ENCODE data around the gene RTBDN. TPM values are rescaled to one million over a fixed set of nuclear protein-coding genes. Genes with fewer than 3 reads are reported as not detected.
A peak's percentile ranks its signal among the peaks of the same experiment; 100 is the strongest.

RTBDN gene
- total and polyA plus RNA-seq, 3 experiments from 2014 or later = not detected

- Mint-ChIP-seq H3K27ac (peak overlapping the region in 7 of 8 donors; percentile 96 to 100 (median 98)), H3K36me3 (peaks cover 0 to 1% (median 0%) of the 10 kb centered on the region in 3 donors), H3K4me3 (peak overlapping the region; percentile 77 to 93 (median 85)), H3K27me3 (peaks cover 0 to 2% of the 10 kb centered on the region in 2 donors), H3K9me3 (no peaks in the 10 kb centered on the region), H3K4me1 (peaks cover 26 to 38% (median 28%) of the 10 kb centered on the region in 3 donors)
- H3K36me3 ChIP-seq (ENCODE audit: insufficient read depth, low read length) = no peaks in the 10 kb centered on the region
- peak overlapping the region; percentile 84 for H3K27ac ChIP-seq (ENCODE audit: low read depth, low read length)
- no peaks in the 10 kb centered on the region for H3K27me3 ChIP-seq (ENCODE audit: insufficient read depth, low read length, poor library complexity, severe bottlenecking)
- CTCF ChIA-PET = interaction anchor here (1.1 to 16.3 kb wide), 3 partner anchors 8 to 17 kb away, joined by 3 to 483 read pairs (median 6); partner anchors contain the start of genes JUNB, PRDX2 and THSD8
- peak in 4 of 5 donors; percentile 92 to 99 (median 95) for DNase-seq
- POLR2A ChIA-PET = interaction anchor here (0.5 to 2.7 kb wide), 8 partner anchors 9 to 232 kb away, joined by 3 to 140 read pairs (median 3); partner anchors contain the start of genes JUNB and THSD8
- peaks cover 66% of the 10 kb centered on the region for H3K4me1 ChIP-seq (ENCODE audit: insufficient read depth, low read length)
- no peaks in the 10 kb centered on the region for H3K9me3 ChIP-seq (ENCODE audit: low read length)
- H3K4me3 ChIP-seq (ENCODE audit: low read length) = peak overlapping the region; percentile 64
These were observed 51.7 kb downstream of the RTBDN start for GRCh38 chr19:12782424-12783290.

- Histone ChIP-seq H3K36me3 (ENCODE audit: insufficient read depth, low read length) (no peaks in the 10 kb centered on the region), H3K9me3 (ENCODE audit: low read length) (no peaks in the 10 kb centered on the region), H3K4me1 (ENCODE audit: insufficient read depth, low read length) (peaks cover 70% of the 10 kb centered on the region), H3K27ac (ENCODE audit: low read depth, low read length) (peak overlapping the region; percentile 84), H3K27me3 (ENCODE audit: insufficient read depth, low read length, poor library complexity, severe bottlenecking) (no peaks in the 10 kb centered on the region), H3K4me3 (ENCODE audit: low read length) (peak overlapping the region; percentile 55)
- Mint-ChIP-seq H3K27ac (peak overlapping the region in 7 of 8 donors; percentile 96 to 100 (median 98)), H3K36me3 (peaks cover 0 to 1% (median 0%) of the 10 kb centered on the region in 3 donors), H3K4me3 (peak overlapping the region; percentile 77 to 93 (median 85)), H3K9me3 (no peaks in the 10 kb centered on the region), H3K4me1 (peaks cover 31 to 43% (median 32%) of the 10 kb centered on the region in 3 donors), H3K27me3 (peaks cover 0 to 2% of the 10 kb centered on the region in 2 donors)
- POLR2A ChIA-PET = interaction anchor here (0.5 to 2.7 kb wide), 7 partner anchors 10 to 231 kb away, joined by 3 to 140 read pairs (median 3); partner anchors contain the start of gene JUNB
- CTCF ChIA-PET = interaction anchor here (1.6 to 16.3 kb wide), 2 partner anchors 15 to 16 kb away, joined by 6 to 483 read pairs; partner anchors contain the start of genes JUNB, PRDX2 and THSD8
- DNase-seq = peak in 1 of 5 donors; percentile 98
These were observed 52.3 kb downstream of the RTBDN start for GRCh38 chr19:12782174-12782423.

GRCh38 chr19:12779162-12779993 lies 55.0 kb downstream of the RTBDN start:
- DNase-seq = no peak
- Histone ChIP-seq H3K36me3 (ENCODE audit: insufficient read depth, low read length) (no peaks in the 10 kb centered on the region), H3K4me1 (ENCODE audit: insufficient read depth, low read length) (peaks cover 57% of the 10 kb centered on the region), H3K4me3 (ENCODE audit: low read length) (peak overlapping the region; percentile 92), H3K9me3 (ENCODE audit: low read length) (no peaks in the 10 kb centered on the region), H3K27ac (ENCODE audit: low read depth, low read length) (peak overlapping the region; percentile 61), H3K27me3 (ENCODE audit: insufficient read depth, low read length, poor library complexity, severe bottlenecking) (no peaks in the 10 kb centered on the region)
- POLR2A ChIA-PET = interaction anchor here (3.6 kb wide), 1 partner anchor 15 kb away, joined by 167 read pairs; the partner anchor contains the start of gene JUNB
- H3K9me3 Mint-ChIP-seq = no peaks in the 10 kb centered on the region
- H3K27me3 Mint-ChIP-seq = peaks cover 0 to 2% of the 10 kb centered on the region in 2 donors
- peaks cover 0 to 1% (median 0%) of the 10 kb centered on the region in 3 donors for H3K36me3 Mint-ChIP-seq
- CTCF ChIA-PET = interaction anchor here (0.9 to 16.3 kb wide), 5 partner anchors 8 to 107 kb away, joined by 4 to 483 read pairs (median 35); partner anchors contain the start of genes JUNB, PRDX2 and THSD8
- peaks cover 32 to 45% (median 34%) of the 10 kb centered on the region in 3 donors for H3K4me1 Mint-ChIP-seq
- peak overlapping the region; percentile 37 to 86 (median 59) for H3K4me3 Mint-ChIP-seq
- H3K27ac Mint-ChIP-seq = peak overlapping the region; percentile 39 to 98 (median 83)

- H3K27me3 Mint-ChIP-seq = peaks cover 0 to 2% of the 10 kb centered on the region in 2 donors
- peak overlapping the region; percentile 81 to 94 (median 85) for H3K4me3 Mint-ChIP-seq
- H3K27ac ChIP-seq (ENCODE audit: low read depth, low read length) = peak overlapping the region; percentile 61
- no peaks in the 10 kb centered on the region for H3K36me3 ChIP-seq (ENCODE audit: insufficient read depth, low read length)
- CTCF ChIA-PET = interaction anchor here (0.9 to 16.3 kb wide), 5 partner anchors 9 to 107 kb away, joined by 4 to 483 read pairs (median 35); partner anchors contain the start of genes JUNB, PRDX2 and THSD8
- H3K4me1 ChIP-seq (ENCODE audit: insufficient read depth, low read length) = peaks cover 51% of the 10 kb centered on the region
- POLR2A ChIA-PET = interaction anchor here (0.6 to 3.6 kb wide), 3 partner anchors 10 to 164 kb away, joined by 4 to 167 read pairs (median 10); partner anchors contain the start of gene JUNB
- H3K4me3 ChIP-seq (ENCODE audit: low read length) = peak overlapping the region; percentile 92
- H3K4me1 Mint-ChIP-seq = peaks cover 32 to 46% (median 34%) of the 10 kb centered on the region in 3 donors
- H3K36me3 Mint-ChIP-seq = peaks cover 0 to 1% (median 0%) of the 10 kb centered on the region in 3 donors
- no peaks in the 10 kb centered on the region for H3K27me3 ChIP-seq (ENCODE audit: insufficient read depth, low read length, poor library complexity, severe bottlenecking)
- peak overlapping the region; percentile 78 to 98 (median 94) for H3K27ac Mint-ChIP-seq
- no peaks in the 10 kb centered on the region for H3K9me3 ChIP-seq (ENCODE audit: low read length)
- no peaks in the 10 kb centered on the region for H3K9me3 Mint-ChIP-seq
- no peak for DNase-seq
These were observed 55.5 kb downstream of the RTBDN start for GRCh38 chr19:12778905-12779161.

GRCh38 chr19:12778017-12778904 lies 56.1 kb downstream of the RTBDN start:
- peak overlapping the region; percentile 81 to 94 (median 85) for H3K4me3 Mint-ChIP-seq
- peak overlapping the region; percentile 92 for H3K4me3 ChIP-seq (ENCODE audit: low read length)
- H3K9me3 ChIP-seq (ENCODE audit: low read length) = no peaks in the 10 kb centered on the region
- H3K27ac Mint-ChIP-seq = peak overlapping the region; percentile 78 to 98 (median 94)
- peak overlapping the region; percentile 61 for H3K27ac ChIP-seq (ENCODE audit: low read depth, low read length)
- H3K36me3 Mint-ChIP-seq = peaks cover 0 to 1% (median 0%) of the 10 kb centered on the region in 3 donors
- H3K27me3 Mint-ChIP-seq = peaks cover 0 to 2% of the 10 kb centered on the region in 2 donors
- H3K4me1 ChIP-seq (ENCODE audit: insufficient read depth, low read length) = peaks cover 46% of the 10 kb centered on the region
- no peaks in the 10 kb centered on the region for H3K27me3 ChIP-seq (ENCODE audit: insufficient read depth, low read length, poor library complexity, severe bottlenecking)
- peak in 3 of 5 donors; percentile 32 to 65 (median 56) for DNase-seq
- peaks cover 27 to 51% (median 30%) of the 10 kb centered on the region in 3 donors for H3K4me1 Mint-ChIP-seq
- CTCF ChIA-PET = interaction anchor here (0.9 to 16.3 kb wide), 8 partner anchors 9 to 106 kb away, joined by 3 to 483 read pairs (median 16); partner anchors contain the start of genes JUNB, PRDX2, RNASEH2A and THSD8
- POLR2A ChIA-PET = interaction anchor here (0.6 to 3.6 kb wide), 5 partner anchors 11 to 165 kb away, joined by 3 to 167 read pairs (median 5); partner anchors contain the start of gene JUNB
- no peaks in the 10 kb centered on the region for H3K36me3 ChIP-seq (ENCODE audit: insufficient read depth, low read length)
- no peaks in the 10 kb centered on the region for H3K9me3 Mint-ChIP-seq

- POLR2A ChIA-PET = interaction anchor here (0.9 to 3.6 kb wide), 4 partner anchors 11 to 21 kb away, joined by 3 to 167 read pairs (median 8); partner anchors contain the start of gene JUNB
- H3K27ac Mint-ChIP-seq = peak overlapping the region; percentile 78 to 98 (median 94)
- H3K9me3 ChIP-seq (ENCODE audit: low read length) = no peaks in the 10 kb centered on the region
- H3K4me3 Mint-ChIP-seq = peak overlapping the region; percentile 81 to 94 (median 85)
- peaks cover 27 to 51% (median 30%) of the 10 kb centered on the region in 3 donors for H3K4me1 Mint-ChIP-seq
- CTCF ChIA-PET = interaction anchor here (1.0 to 16.3 kb wide), 11 partner anchors 9 to 108 kb away, joined by 3 to 483 read pairs (median 5); partner anchors contain the start of genes JUNB, PRDX2, RNASEH2A and THSD8
- H3K36me3 Mint-ChIP-seq = peaks cover 0 to 1% (median 0%) of the 10 kb centered on the region in 3 donors
- peaks cover 0 to 2% of the 10 kb centered on the region in 2 donors for H3K27me3 Mint-ChIP-seq
- no peaks in the 10 kb centered on the region for H3K27me3 ChIP-seq (ENCODE audit: insufficient read depth, low read length, poor library complexity, severe bottlenecking)
- H3K4me3 ChIP-seq (ENCODE audit: low read length) = peak overlapping the region; percentile 92
- no peaks in the 10 kb centered on the region for H3K36me3 ChIP-seq (ENCODE audit: insufficient read depth, low read length)
- DNase-seq = peak; percentile 74 to 86 (median 78)
- H3K27ac ChIP-seq (ENCODE audit: low read depth, low read length) = peak overlapping the region; percentile 61
- H3K9me3 Mint-ChIP-seq = no peaks in the 10 kb centered on the region
- H3K4me1 ChIP-seq (ENCODE audit: insufficient read depth, low read length) = peaks cover 39% of the 10 kb centered on the region
These were observed 57.0 kb downstream of the RTBDN start for GRCh38 chr19:12777217-12778016.

All from CD8-positive, alpha-beta memory T cell (primary cell).